ENCODE measurements around the gene CTDP1. TPM values are rescaled to one million over a fixed set of nuclear protein-coding genes. Genes with fewer than 3 reads are reported as not detected.

Gene CTDP1
- total RNA-seq, 2 experiments from 2014 or later, result 11.9 to 15.4 TPM

DNA sequence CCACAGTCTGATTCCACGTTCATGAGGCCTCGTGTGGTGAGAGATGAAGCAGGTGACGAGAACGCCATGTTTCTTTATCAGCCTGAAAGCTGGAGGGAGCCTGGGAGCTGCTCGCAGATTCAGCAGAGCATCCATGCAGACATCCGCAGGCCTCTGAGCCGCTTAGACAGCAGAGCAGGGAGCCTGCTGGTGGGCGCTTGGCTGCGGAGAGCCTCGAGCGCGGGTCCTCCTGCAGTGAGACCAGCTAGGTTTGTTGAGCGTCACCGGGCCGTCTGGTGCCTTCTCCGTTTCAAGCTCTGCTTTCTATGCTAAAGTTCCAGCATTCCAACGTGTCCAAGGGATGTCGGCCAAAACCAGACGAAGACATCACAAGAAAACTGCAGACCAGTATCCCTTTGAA is 27.6 kb downstream of the CTDP1 start:
- TF ChIP-seq, protein P1, sequence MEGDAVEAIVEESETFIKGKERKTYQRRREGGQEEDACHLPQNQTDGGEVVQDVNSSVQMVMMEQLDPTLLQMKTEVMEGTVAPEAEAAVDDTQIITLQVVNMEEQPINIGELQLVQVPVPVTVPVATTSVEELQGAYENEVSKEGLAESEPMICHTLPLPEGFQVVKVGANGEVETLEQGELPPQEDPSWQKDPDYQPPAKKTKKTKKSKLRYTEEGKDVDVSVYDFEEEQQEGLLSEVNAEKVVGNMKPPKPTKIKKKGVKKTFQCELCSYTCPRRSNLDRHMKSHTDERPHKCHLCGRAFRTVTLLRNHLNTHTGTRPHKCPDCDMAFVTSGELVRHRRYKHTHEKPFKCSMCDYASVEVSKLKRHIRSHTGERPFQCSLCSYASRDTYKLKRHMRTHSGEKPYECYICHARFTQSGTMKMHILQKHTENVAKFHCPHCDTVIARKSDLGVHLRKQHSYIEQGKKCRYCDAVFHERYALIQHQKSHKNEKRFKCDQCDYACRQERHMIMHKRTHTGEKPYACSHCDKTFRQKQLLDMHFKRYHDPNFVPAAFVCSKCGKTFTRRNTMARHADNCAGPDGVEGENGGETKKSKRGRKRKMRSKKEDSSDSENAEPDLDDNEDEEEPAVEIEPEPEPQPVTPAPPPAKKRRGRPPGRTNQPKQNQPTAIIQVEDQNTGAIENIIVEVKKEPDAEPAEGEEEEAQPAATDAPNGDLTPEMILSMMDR (conservative IDR thresholded peaks at IDR 0.05; ENCODE audit: low read length), result no peak
- no peak for TF ChIP-seq EZH2phosphoT487 (IDR thresholded peaks at IDR 0.05; ENCODE audit: borderline replicate concordance, low read depth, low read length)

DNA sequence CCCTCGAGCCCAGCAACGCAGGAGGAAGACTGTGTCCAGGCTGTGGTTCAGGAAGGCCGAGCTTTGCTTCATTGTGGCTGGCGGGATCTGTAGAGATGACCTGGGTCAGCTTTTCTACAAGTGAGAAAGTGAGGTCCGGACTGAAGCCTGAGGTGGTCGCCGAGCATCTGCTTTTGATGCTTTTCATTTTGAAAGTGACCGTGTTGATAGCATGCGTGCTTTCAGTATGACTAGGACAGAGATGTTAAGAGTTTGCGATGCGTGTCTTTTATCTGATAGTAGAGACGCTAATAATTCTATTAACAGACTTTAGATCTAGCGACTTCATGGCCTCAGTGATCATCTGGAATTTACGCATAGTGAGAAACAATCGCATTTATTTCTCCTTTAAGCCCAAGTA is 28.1 kb downstream of the CTDP1 start:
- no peak for DNase-seq (ENCODE audit: low spot score)
- BruUV-seq (replicated peaks), result no TSS peak

More for the DNA sequence above, 27.6 kb downstream of the CTDP1 start:
- Histone ChIP-seq H3K9me3 (ENCODE audit: low read length) (no peaks in the 10 kb centered on the region), H3K36me3 (ENCODE audit: insufficient read depth, low read length) (no peaks in the 10 kb centered on the region; the same call in 1 of the 2 replicates), H3K79me2 (ENCODE audit: insufficient read depth, low read depth, low read length) (no peaks in the 10 kb centered on the region), H3K4me2 (ENCODE audit: low read length) (no peak overlapping the region), H3K4me1 (ENCODE audit: insufficient read depth, low read length, poor library complexity, severe bottlenecking) (no peaks in the 10 kb centered on the region), H3K9me2 (ENCODE audit: insufficient read depth, low read length) (no peaks in the 10 kb centered on the region), H4K20me1 (ENCODE audit: insufficient read depth, low read length) (no peaks in the 10 kb centered on the region), H3K27ac (ENCODE audit: low read depth, low read length, poor library complexity, severe bottlenecking) (no peak overlapping the region), H3K4me3 (ENCODE audit: low read depth, low read length, poor library complexity, severe bottlenecking) (no peak overlapping the region), H2AFZ (ENCODE audit: low read length) (no peak overlapping the region)
- ChIA-PET POLR2A (no interaction called here), CTCF (ENCODE audit: unreplicated experiment) (no interaction called here)
- DNase-seq (ENCODE audit: low spot score), result no peak
- intact Hi-C loops (cut with micrococcal nuclease; ENCODE audit: unreplicated experiment), result no loop called here
- no TSS peak for BruUV-seq (replicated peaks)

DNA sequence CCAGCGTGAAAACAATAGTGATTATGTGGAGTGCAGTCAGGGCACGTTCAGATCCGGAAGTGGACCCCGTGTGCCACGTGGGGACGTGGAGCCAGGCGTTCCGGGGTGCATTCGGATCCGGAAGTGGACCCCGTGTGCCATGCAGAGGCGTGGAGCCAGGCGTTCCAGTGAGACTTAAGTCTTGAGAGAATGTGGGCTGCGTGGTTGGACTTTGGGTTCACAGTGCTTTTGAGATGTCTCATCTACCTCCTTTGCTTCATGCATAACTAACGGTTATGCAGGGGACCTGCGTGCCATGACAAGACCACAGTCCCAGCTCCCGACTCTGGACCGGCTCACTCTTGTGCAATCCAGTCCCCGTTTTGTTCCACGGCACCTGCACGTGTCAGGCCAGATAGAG is 28.8 kb downstream of the CTDP1 start:
- CTCF ChIA-PET (ENCODE audit: unreplicated experiment), result no interaction called here
- Histone ChIP-seq H3K4me2 (ENCODE audit: low read length) (no peak overlapping the region), H3K27ac (ENCODE audit: low read depth, low read length, poor library complexity, severe bottlenecking) (no peak overlapping the region), H3K36me3 (ENCODE audit: insufficient read depth, low read length) (peaks cover 2% of the 10 kb centered on the region), H3K4me3 (ENCODE audit: low read depth, low read length, poor library complexity, severe bottlenecking) (no peak overlapping the region), H2AFZ (ENCODE audit: low read length) (no peak overlapping the region), H3K4me1 (ENCODE audit: insufficient read depth, low read length, poor library complexity, severe bottlenecking) (no peaks in the 10 kb centered on the region), H4K20me1 (ENCODE audit: insufficient read depth, low read length) (no peaks in the 10 kb centered on the region), H3K79me2 (ENCODE audit: insufficient read depth, low read depth, low read length) (no peaks in the 10 kb centered on the region), H3K9me3 (ENCODE audit: low read length) (no peaks in the 10 kb centered on the region), H3K9me2 (ENCODE audit: insufficient read depth, low read length) (no peaks in the 10 kb centered on the region)
- intact Hi-C loops (cut with micrococcal nuclease; ENCODE audit: unreplicated experiment), result no loop called here
- DNase-seq (ENCODE audit: low spot score), result no peak
- no TSS peak for BruUV-seq (replicated peaks)
- POLR2A ChIA-PET, result no interaction called here
- TF ChIP-seq EZH2phosphoT487 (IDR thresholded peaks at IDR 0.05; ENCODE audit: borderline replicate concordance, low read depth, low read length), result no peak
- TF ChIP-seq, protein P1 (conservative IDR thresholded peaks at IDR 0.05; ENCODE audit: low read length), result no peak

More for the DNA sequence above, 28.1 kb downstream of the CTDP1 start:
- no peak overlapping the region for H3K4me3 ChIP-seq (ENCODE audit: low read depth, low read length, poor library complexity, severe bottlenecking)
- no peak overlapping the region for H3K4me2 ChIP-seq (ENCODE audit: low read length)
- POLR2A ChIA-PET, result no interaction called here
- TF ChIP-seq, protein P1 (conservative IDR thresholded peaks at IDR 0.05; ENCODE audit: low read length), result no peak
- no peak for TF ChIP-seq EZH2phosphoT487 (IDR thresholded peaks at IDR 0.05; ENCODE audit: borderline replicate concordance, low read depth, low read length)
- H2AFZ ChIP-seq (ENCODE audit: low read length), result no peak overlapping the region
- no peaks in the 10 kb centered on the region; the same call in 1 of the 2 replicates for H3K36me3 ChIP-seq (ENCODE audit: insufficient read depth, low read length)
- no peak overlapping the region for H3K27ac ChIP-seq (ENCODE audit: low read depth, low read length, poor library complexity, severe bottlenecking)
- H3K9me3 ChIP-seq (ENCODE audit: low read length), result no peaks in the 10 kb centered on the region
- no peaks in the 10 kb centered on the region for H3K79me2 ChIP-seq (ENCODE audit: insufficient read depth, low read depth, low read length)
- intact Hi-C loops (cut with micrococcal nuclease; ENCODE audit: unreplicated experiment), result no loop called here
- H3K9me2 ChIP-seq (ENCODE audit: insufficient read depth, low read length), result no peaks in the 10 kb centered on the region
- H4K20me1 ChIP-seq (ENCODE audit: insufficient read depth, low read length), result no peaks in the 10 kb centered on the region
- CTCF ChIA-PET (ENCODE audit: unreplicated experiment), result no interaction called here
- H3K4me1 ChIP-seq (ENCODE audit: insufficient read depth, low read length, poor library complexity, severe bottlenecking), result no peaks in the 10 kb centered on the region
